PC-3 (cell line): Measurements from ENCODE around the gene CLASP2. TPM values are rescaled to one million over a fixed set of nuclear protein-coding genes. Genes with fewer than 3 reads are reported as not detected.

Experiments
- ATAC-seq: fragments of 200-7000 bp; cut with Tn5 transposase; 2 replicates; pipeline ENCODE4 v1.9.1; 2020; ENCODE audit warnings: mild to moderate bottlenecking, moderate library complexity
- BruUV-seq: library from RNA; stranded (reverse); fragments of 400-500 nt; replicated peaks from 2 replicates; lab custom pipeline; 2021; lab: Mats Ljungman, UMichigan
- CTCF ChIA-PET: fragments of 300-600 bp; sonication (Branson Sonifier 250); formaldehyde crosslinking; loops from one replicate; lab custom pipeline; 2022; ENCODE audit warnings: antibody characterized with exemption; lab: Charles Lee
- POLR2A ChIA-PET: fragments of 300-600 bp; sonication (Branson Sonifier 250); formaldehyde crosslinking; loops from one replicate; lab custom pipeline; 2022; ENCODE audit warnings: antibody characterized with exemption; ENCODE audit not compliant: unreplicated experiment; lab: Charles Lee
- DNase-seq: peaks from one replicate; pipeline ENCODE4 v3.0.0-alpha.2; 2015
- H2AFZ ChIP-seq: fragments of 300-600 bp; sonication (generic); 2 replicates; pipeline ENCODE4 v1.6.0; 2016; ENCODE audit warnings: antibody characterized with exemption, low read length
- H3F3A ChIP-seq: fragments of 300-600 bp; sonication (generic); one replicate; pipeline ENCODE4 v1.6.0; 2017; ENCODE audit warnings: antibody characterized with exemption, low read length, control low read depth, mild to moderate bottlenecking; ENCODE audit not compliant: unreplicated experiment
- H3K27ac ChIP-seq: fragments of 300-600 bp; sonication (generic); 2 replicates; pipeline ENCODE4 v1.5.1; 2016; ENCODE audit warnings: mild to moderate bottlenecking, low read length
- H3K27me3 ChIP-seq: fragments of 300-600 bp; sonication (generic); 2 replicates; pipeline ENCODE4 v1.6.1; 2016; ENCODE audit warnings: low read length, mixed read lengths
- H3K36me3 ChIP-seq: fragments of 300-600 bp; sonication (generic); 2 replicates; pipeline ENCODE4 v1.6.1; 2016; ENCODE audit warnings: low read depth, mixed run types, low read length, mixed read lengths
- H3K4me1 ChIP-seq: fragments of 300-600 bp; sonication (generic); 2 replicates; pipeline ENCODE4 v1.5.1; 2016; ENCODE audit warnings: low read length; ENCODE audit not compliant: insufficient read depth
- H3K4me2 ChIP-seq: fragments of 300-600 bp; sonication (generic); 2 replicates; pipeline ENCODE4 v1.6.0; 2016; ENCODE audit warnings: low read length
- H3K4me3 ChIP-seq: fragments of 300-600 bp; sonication (generic); 2 replicates; pipeline ENCODE4 v1.5.1; 2016; ENCODE audit warnings: mild to moderate bottlenecking, low read length, mixed read lengths
- H3K79me2 ChIP-seq: fragments of 300-600 bp; sonication (generic); 2 replicates; pipeline ENCODE4 v1.6.1; 2017; ENCODE audit warnings: low read length, mixed read lengths
- H3K9ac ChIP-seq: fragments of 300-600 bp; sonication (generic); 2 replicates; pipeline ENCODE4 v1.6.0; 2016; ENCODE audit warnings: mild to moderate bottlenecking, low read length
- H3K9me2 ChIP-seq: fragments of 300-600 bp; sonication (generic); replicated peaks from 2 replicates; pipeline ENCODE4 v1.6.1; 2016; ENCODE audit warnings: mixed run types, low read length, mixed read lengths
- H3K9me3 ChIP-seq: fragments of 300-600 bp; sonication (generic); 2 replicates; pipeline ENCODE4 v1.6.1; 2016; ENCODE audit warnings: low read length, mixed read lengths
- H4K20me1 ChIP-seq: fragments of 300-600 bp; sonication (generic); 2 replicates; pipeline ENCODE4 v1.6.1; 2016; ENCODE audit warnings: low read length, mixed read lengths
- EZH2 ChIP-seq: fragments of 300-600 bp; sonication (generic); IDR thresholded peaks from one replicate; pipeline ENCODE4 v1.6.1; 2017; ENCODE audit warnings: antibody characterized with exemption, mild to moderate bottlenecking, low read length; ENCODE audit not compliant: unreplicated experiment
- EZH2phosphoT487 ChIP-seq: fragments of 300-600 bp; sonication (generic); IDR thresholded peaks from 2 replicates; pipeline ENCODE4 v1.6.1; 2018; ENCODE audit warnings: mild to moderate bottlenecking, antibody characterized with exemption, low read length, borderline replicate concordance
- intact Hi-C: fragments of 100-400 bp; cut with micrococcal nuclease; formaldehyde crosslinking; loops from 2 replicates; pipeline ENCODE4 v1.9.0; 2023
- total RNA-seq: library from RNA; depleted of rRNA; stranded (reverse); fragments of >200 nt; gene quantifications from 2 replicates; pipeline ENCODE4 v1.2.3, GENCODE V29; 2014
- TF ChIP-seq, protein P1 (sequence below): fragments of 300-600 bp; sonication (generic); conservative IDR thresholded peaks from 2 replicates; pipeline ENCODE4 v1.5.1; 2017; ENCODE audit warnings: antibody characterized with exemption, low read depth, mild to moderate bottlenecking, low read length

The CLASP2 gene
- total RNA-seq, 1 experiment from 2014 or later = 84.8 TPM

DNA sequence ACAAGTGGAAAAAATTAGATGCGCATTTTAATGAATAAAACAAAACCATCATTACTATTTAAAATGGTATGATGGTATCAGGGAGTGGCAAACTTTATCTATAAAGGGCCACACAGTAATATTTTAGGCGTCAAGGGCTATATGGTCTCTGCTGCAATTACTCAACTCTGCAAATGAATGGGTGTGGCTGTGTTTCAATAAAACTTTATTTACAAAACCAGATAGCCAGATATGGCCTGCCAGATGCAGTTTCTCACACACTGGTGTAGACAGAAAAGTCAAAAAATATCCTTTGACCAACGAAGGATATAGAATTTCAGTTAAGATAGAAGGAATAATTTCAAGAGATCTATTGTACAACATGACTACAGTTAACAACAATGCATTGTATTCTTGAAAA is 83.8 kb downstream of the CLASP2 start:
- Histone ChIP-seq H4K20me1 (no peaks in the 10 kb centered on the region), H3K27me3 (no peaks in the 10 kb centered on the region), H3K27ac (no peak overlapping the region), H3K4me1 (no peaks in the 10 kb centered on the region), H3K9me2 (no peaks in the 10 kb centered on the region), H3K79me2 (no peaks in the 10 kb centered on the region), H3K36me3 (no peaks in the 10 kb centered on the region), H3K4me2 (no peak overlapping the region), H3K9me3 (no peaks in the 10 kb centered on the region), H3K9ac (no peak overlapping the region), H2AFZ (no peak overlapping the region), H3K4me3 (no peak overlapping the region), H3F3A (no peaks in the 10 kb centered on the region)
- no TSS peak for BruUV-seq
- POLR2A ChIA-PET = interaction anchor here (0.7 kb wide), 1 partner anchor 153 kb away, joined by 3 read pairs; no protein-coding TSS in a partner anchor
- intact Hi-C loops = no loop called here
- no peak for TF ChIP-seq EZH2phosphoT487
- TF ChIP-seq EZH2 = no peak
- TF ChIP-seq, protein P1, sequence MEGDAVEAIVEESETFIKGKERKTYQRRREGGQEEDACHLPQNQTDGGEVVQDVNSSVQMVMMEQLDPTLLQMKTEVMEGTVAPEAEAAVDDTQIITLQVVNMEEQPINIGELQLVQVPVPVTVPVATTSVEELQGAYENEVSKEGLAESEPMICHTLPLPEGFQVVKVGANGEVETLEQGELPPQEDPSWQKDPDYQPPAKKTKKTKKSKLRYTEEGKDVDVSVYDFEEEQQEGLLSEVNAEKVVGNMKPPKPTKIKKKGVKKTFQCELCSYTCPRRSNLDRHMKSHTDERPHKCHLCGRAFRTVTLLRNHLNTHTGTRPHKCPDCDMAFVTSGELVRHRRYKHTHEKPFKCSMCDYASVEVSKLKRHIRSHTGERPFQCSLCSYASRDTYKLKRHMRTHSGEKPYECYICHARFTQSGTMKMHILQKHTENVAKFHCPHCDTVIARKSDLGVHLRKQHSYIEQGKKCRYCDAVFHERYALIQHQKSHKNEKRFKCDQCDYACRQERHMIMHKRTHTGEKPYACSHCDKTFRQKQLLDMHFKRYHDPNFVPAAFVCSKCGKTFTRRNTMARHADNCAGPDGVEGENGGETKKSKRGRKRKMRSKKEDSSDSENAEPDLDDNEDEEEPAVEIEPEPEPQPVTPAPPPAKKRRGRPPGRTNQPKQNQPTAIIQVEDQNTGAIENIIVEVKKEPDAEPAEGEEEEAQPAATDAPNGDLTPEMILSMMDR = no peak
- CTCF ChIA-PET = interaction anchor here (0.6 kb wide), 1 partner anchor 732 kb away, joined by 4 read pairs; no protein-coding TSS in a partner anchor
- ATAC-seq (no peak), DNase-seq (no peak)

- ChIA-PET CTCF (no interaction called here), POLR2A (no interaction called here)
- no peak for ATAC-seq
- no TSS peak for BruUV-seq
- intact Hi-C loops = loop anchor here (5.0 kb wide), 1 partner anchor 47 kb away; no protein-coding TSS in a partner anchor
- Histone ChIP-seq H3K4me3 (no peak overlapping the region), H3K4me1 (no peaks in the 10 kb centered on the region), H3K79me2 (no peaks in the 10 kb centered on the region), H3K9me2 (no peaks in the 10 kb centered on the region), H3K9me3 (no peaks in the 10 kb centered on the region), H3K27me3 (no peaks in the 10 kb centered on the region), H3K9ac (no peak overlapping the region), H3K36me3 (0 out of 2 replicates have a peak, but pooled peaks cover 4% of the 10 kb centered on the region), H2AFZ (no peak overlapping the region), H3K4me2 (no peak overlapping the region), H3K27ac (no peak overlapping the region), H3F3A (no peaks in the 10 kb centered on the region), H4K20me1 (no peaks in the 10 kb centered on the region)
- DNase-seq = no peak
- TF ChIP-seq EZH2phosphoT487 (no peak), EZH2 (no peak)
- TF ChIP-seq, protein P1 = no peak
Measured at GRCh38 chr3:33629219-33629618, 88.8 kb downstream of the CLASP2 start.

GRCh38 chr3:33624756-33625155 is 93.3 kb downstream of the CLASP2 start:
- Histone ChIP-seq H3K36me3 (peaks cover 4% of the 10 kb centered on the region; the same call in 1 of the 2 replicates), H2AFZ (no peak overlapping the region), H3K4me1 (no peaks in the 10 kb centered on the region), H3K9ac (no peak overlapping the region), H3K9me2 (no peaks in the 10 kb centered on the region), H3K4me2 (no peak overlapping the region), H3K4me3 (no peak overlapping the region), H3K27me3 (no peaks in the 10 kb centered on the region), H3F3A (no peaks in the 10 kb centered on the region), H3K27ac (no peak overlapping the region), H4K20me1 (no peaks in the 10 kb centered on the region), H3K9me3 (no peaks in the 10 kb centered on the region), H3K79me2 (no peaks in the 10 kb centered on the region)
- POLR2A ChIA-PET = no interaction called here
- CTCF ChIA-PET = no interaction called here
- no TSS peak for BruUV-seq
- peak; percentile 79 for ATAC-seq
- intact Hi-C loops = loop anchor here (5.0 kb wide), 1 partner anchor 42 kb away; no protein-coding TSS in a partner anchor
- TF ChIP-seq EZH2phosphoT487 (no peak), EZH2 (no peak)
- TF ChIP-seq, protein P1 = no peak
- DNase-seq = no peak
